Left lung (tissue), 10 donors: Measurements from ENCODE around the gene ADCY3. TPM values are rescaled to one million over a fixed set of nuclear protein-coding genes. Genes with fewer than 3 reads are reported as not detected.

Experiments used
- ATAC-seq: fragments of 200-7000 bp; cut with Tn5 transposase; one replicate; pipeline ENCODE4 v1.9.1; 2020; ENCODE audit warnings: moderate library complexity
- DNase-seq, 4 donors: peaks; one replicate each; pipeline ENCODE4 v3.0.0-alpha.2; 2013 to 2020
- H3K27ac ChIP-seq, 2 donors: fragments of 200-600 bp; sonication (generic) in 1 of 2; one replicate each; pipeline versions ENCODE4 v1.5.0 to v1.8.0; 2020 to 2021
- H3K27me3 ChIP-seq, 2 donors: fragments of 200-600 bp; sonication (generic) in 1 of 2; one replicate each; pipeline versions ENCODE4 v1.5.0 to v1.8.0; 2020 to 2021
- H3K36me3 ChIP-seq, 2 donors: fragments of 200-600 bp; sonication (generic) in 1 of 2; one replicate each; pipeline versions ENCODE4 v1.5.0 to v1.8.0; 2020 to 2021
- H3K4me1 ChIP-seq, 2 donors: fragments of 200-600 bp; one replicate each; pipeline ENCODE4 v1.8.0; 2021
- H3K4me3 ChIP-seq, 2 donors: fragments of 200-600 bp; sonication (generic) in 1 of 2; one replicate each; pipeline versions ENCODE4 v1.5.0 to v1.8.0; 2020 to 2021; ENCODE audit warnings: mild to moderate bottlenecking in 1 of 2
- H3K9me3 ChIP-seq, 2 donors: fragments of 200-600 bp; sonication (generic) in 1 of 2; one replicate each; pipeline versions ENCODE4 v1.5.0 to v1.8.0; 2020 to 2021
- intact Hi-C, 2 donors: fragments of 100-400 bp; cut with DNase I; formaldehyde crosslinking; loops; one replicate each; pipeline versions ENCODE4 v1.11.2 to v1.14.2; 2022
- polyA plus RNA-seq, 6 donors: library from polyadenylated mRNA; unstranded; fragments of 120-200 nt; gene quantifications; one replicate each; pipeline ENCODE4 v1.2.1, GENCODE V29; 2013; ENCODE audit not compliant: insufficient read length in 6 of 6
- total RNA-seq, 2 donors: library from RNA; stranded (reverse); fragmentation: NEBNext Ultra II Directional; extraction: Animal tissue kit (Norgen Biotek cat#: 25700); gene quantifications; one replicate each; pipeline ENCODE4 v1.2.1, GENCODE V29; 2021
- TF ChIP-seq, protein P1 (sequence below), 2 donors: fragments of 200-600 bp; sonication (generic) in 1 of 2; IDR thresholded peaks; one replicate each; pipeline versions ENCODE4 v1.5.0 to v1.8.0; 2021; ENCODE audit warnings: antibody characterized with exemption in 2 of 2
- donor health status: DM: no; HTN: yes; CAD: no.
- donor health status: DM: no; HTN: no; CAD: no.

Gene ADCY3
- total and polyA plus RNA-seq, 8 donors, result 31.4 to 50.5 (median 38.8) TPM

DNA sequence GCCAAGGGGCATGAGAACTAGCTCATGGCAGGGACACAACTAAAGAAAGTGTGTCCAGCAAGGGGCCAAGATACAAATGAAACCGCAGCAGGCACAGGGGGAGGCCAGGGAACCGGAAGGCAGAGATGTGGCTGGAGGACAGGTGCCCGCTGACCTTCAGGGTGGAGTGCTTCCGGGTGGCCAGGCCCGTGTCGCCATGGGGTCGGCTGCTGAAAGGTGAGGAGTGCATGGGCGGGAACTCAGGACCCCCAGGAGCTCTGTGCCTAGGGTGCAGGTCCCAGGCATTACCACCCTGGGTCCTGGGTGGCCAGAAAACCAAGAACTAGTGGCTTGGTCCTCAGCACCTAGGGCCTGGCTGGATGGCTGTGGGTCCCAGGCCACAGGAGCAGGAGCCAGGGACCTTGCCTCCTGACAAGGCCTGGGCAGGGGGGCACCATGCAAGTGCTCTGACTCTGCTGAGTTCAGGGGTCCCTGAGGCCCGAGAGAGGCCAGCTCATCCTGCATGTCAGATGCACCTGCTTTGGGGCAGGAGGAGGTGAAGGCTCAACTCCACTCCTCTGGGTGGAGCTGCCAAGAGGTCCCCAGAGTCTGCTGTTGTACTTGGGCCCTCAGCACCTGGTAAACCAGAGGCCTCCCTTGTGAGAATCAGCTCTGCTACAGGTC lies 75.9 kb downstream of the ADCY3 start:
- H3K36me3 ChIP-seq, result no peaks in the 10 kb centered on the region
- TF ChIP-seq, protein P1, sequence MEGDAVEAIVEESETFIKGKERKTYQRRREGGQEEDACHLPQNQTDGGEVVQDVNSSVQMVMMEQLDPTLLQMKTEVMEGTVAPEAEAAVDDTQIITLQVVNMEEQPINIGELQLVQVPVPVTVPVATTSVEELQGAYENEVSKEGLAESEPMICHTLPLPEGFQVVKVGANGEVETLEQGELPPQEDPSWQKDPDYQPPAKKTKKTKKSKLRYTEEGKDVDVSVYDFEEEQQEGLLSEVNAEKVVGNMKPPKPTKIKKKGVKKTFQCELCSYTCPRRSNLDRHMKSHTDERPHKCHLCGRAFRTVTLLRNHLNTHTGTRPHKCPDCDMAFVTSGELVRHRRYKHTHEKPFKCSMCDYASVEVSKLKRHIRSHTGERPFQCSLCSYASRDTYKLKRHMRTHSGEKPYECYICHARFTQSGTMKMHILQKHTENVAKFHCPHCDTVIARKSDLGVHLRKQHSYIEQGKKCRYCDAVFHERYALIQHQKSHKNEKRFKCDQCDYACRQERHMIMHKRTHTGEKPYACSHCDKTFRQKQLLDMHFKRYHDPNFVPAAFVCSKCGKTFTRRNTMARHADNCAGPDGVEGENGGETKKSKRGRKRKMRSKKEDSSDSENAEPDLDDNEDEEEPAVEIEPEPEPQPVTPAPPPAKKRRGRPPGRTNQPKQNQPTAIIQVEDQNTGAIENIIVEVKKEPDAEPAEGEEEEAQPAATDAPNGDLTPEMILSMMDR (IDR thresholded peaks at IDR 0.05), result no peak
- peaks cover 0 to 4% of the 10 kb centered on the region in 2 donors for H3K9me3 ChIP-seq
- H3K4me1 ChIP-seq, result no peaks in the 10 kb centered on the region
- no peak overlapping the region for H3K27ac ChIP-seq
- no peak for DNase-seq
- H3K4me3 ChIP-seq, result no peak overlapping the region
- no peaks in the 10 kb centered on the region for H3K27me3 ChIP-seq
- intact Hi-C loops, result no loop called here
- ATAC-seq, result no peak

DNA sequence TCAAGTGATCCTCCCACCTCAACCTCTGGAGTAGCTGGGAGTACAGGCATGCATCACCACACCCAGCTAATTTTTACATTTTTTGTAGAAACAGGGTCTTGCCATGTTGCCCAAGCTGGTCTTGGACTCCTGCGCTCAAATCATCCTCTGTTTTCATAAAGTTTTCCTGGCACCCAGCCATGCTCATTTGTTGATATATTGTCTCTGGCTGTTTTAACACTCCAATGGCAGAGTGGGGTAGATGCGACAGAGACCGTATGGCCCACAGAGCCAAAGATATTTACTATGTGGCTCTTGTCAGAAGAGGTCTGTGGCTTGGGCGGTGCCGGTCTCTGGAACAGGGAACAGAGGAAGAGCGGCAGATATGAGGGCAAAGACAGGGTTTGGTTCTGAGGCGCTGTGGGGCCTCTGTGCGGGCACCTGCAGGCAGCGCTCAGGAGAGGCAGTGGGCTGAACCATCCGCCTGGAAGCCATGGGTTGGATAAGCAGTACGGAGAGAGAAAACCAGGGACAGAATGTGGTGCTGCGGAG lies 76.6 kb downstream of the ADCY3 start:
- Histone ChIP-seq H3K27me3 (no peaks in the 10 kb centered on the region), H3K9me3 (peaks cover 0 to under 1% of the 10 kb centered on the region in 2 donors), H3K27ac (no peak overlapping the region), H3K4me3 (no peak overlapping the region), H3K4me1 (no peaks in the 10 kb centered on the region), H3K36me3 (peaks cover 0 to 3% of the 10 kb centered on the region in 2 donors)
- ATAC-seq (no peak), DNase-seq (no peak)
- TF ChIP-seq, protein P1 (IDR thresholded peaks at IDR 0.05), result no peak
- intact Hi-C loops, result no loop called here

DNA sequence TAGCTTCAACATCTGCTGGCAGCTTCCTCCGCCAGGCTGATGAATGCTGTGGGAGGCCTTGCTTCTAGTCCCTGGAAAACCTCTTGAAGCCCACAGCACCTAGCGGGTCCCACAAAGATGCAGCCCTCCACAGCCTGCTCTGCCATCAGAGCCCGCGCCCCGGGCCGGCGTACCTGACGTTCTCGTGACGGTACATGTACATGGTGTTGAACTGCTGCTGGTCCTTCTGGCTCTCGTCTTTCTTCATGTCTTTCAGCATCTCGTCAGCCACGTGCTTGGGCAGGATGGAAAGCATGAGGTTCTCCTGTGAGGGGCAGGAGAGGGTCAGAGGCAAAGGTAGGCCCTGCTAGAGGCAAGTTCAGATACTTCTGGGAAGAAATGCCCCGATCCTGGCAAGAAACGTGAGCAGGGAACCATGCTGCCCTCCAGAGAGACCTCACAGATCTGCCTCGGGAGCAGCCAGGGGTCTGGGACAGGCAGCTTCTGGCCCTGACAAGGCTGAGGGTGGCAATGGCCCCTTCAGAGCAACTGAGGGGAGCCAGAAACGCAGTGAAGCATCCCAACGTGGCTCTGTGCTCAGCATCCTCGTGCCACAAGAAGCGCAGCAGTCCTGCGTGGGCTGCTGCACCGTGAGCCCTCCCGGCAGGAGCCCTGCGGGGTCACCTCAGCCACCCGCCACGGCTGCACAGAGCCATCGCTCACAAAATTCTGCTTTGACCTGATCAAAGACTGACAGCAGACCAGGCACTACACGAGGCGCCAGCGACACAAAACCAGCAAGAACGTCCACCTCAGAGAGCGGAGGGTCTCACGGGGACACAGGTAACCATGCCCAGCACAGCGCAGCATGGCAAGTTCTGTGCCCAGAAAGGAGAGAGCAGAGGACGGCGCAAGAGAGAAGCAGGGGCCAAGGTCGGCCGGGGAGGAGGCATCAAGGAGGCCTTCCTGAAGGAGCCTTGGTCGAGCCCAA lies 77.7 kb downstream of the ADCY3 start:
- intact Hi-C loops, result no loop called here
- H3K27me3 ChIP-seq, result no peaks in the 10 kb centered on the region
- H3K9me3 ChIP-seq, result no peaks in the 10 kb centered on the region
- H3K4me3 ChIP-seq, result no peak overlapping the region
- H3K4me1 ChIP-seq, result no peaks in the 10 kb centered on the region
- H3K27ac ChIP-seq, result no peak overlapping the region
- DNase-seq (no peak), ATAC-seq (no peak)
- TF ChIP-seq, protein P1 (IDR thresholded peaks at IDR 0.05), result no peak
- H3K36me3 ChIP-seq, result peaks cover 0 to 7% of the 10 kb centered on the region in 2 donors

DNA sequence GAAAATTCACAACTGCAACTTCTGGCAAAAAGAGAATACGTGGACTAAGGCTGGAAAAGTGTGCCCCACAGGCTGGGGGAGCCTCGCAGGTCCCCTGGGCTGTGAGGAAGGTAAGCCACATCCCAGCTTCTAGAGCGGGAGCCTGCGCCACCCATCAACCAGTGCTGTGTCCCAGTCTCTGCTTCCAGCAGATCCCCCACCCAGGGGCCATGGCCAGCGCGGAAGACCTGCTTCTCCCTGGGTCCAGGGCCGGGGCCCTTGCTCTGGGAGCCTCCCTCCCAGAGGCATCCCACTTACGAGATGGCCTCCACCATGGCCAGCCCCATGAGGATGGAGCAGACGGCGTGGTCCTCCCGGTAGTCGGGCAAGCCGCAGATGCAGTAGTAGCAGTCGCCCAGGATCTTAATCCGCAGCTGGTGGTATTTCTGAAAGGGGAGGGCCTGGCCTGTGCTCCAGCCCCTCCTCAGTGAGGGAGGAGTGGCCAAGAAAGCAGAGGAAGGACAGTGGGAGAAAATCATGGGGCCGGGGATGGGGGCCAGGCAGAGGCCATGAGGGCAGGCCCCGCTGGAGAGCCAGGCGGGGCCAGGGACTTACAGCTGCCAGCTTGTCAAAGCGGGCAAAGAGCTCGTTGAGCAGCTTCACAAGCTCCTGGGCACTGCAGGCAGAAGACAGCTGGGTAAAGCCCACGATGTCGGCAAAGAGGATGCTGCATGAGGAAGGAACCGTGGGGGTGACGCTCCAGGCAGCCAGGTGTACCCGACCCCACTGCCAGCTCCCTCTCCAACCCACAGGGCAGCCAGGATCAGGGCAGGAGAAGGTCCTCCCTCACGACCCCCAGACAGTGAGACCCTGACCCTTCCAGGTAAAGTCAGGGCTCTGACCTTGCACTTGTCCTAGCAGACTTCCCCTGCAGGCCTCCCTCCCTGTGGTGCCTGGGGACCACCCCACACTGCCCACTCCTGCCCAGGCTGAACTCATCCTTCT lies 78.8 kb downstream of the ADCY3 start:
- Histone ChIP-seq H3K4me3 (no peak overlapping the region), H3K27me3 (no peaks in the 10 kb centered on the region), H3K27ac (no peak overlapping the region), H3K4me1 (no peaks in the 10 kb centered on the region), H3K9me3 (no peaks in the 10 kb centered on the region), H3K36me3 (peaks cover 0 to 13% of the 10 kb centered on the region in 2 donors)
- intact Hi-C loops, result no loop called here
- DNase-seq, result no peak
- ATAC-seq, result no peak
- TF ChIP-seq, protein P1 (IDR thresholded peaks at IDR 0.05), result no peak
